IMR-90 (cell line): ENCODE measurements around the gene FARP1. TPM values are rescaled to one million over a fixed set of nuclear protein-coding genes. Genes with fewer than 3 reads are reported as not detected.

ENCODE experiments used
- ATAC-seq: fragments of 200-7000 bp; cut with Tn5 transposase; 2 replicates; pipeline ENCODE4 v1.9.1; 2020; ENCODE audit warnings: low read depth, mild to moderate bottlenecking, moderate library complexity
- BruUV-seq: library from RNA; stranded (reverse); fragments of 400-500 nt; replicated peaks from 2 replicates; lab custom pipeline; 2021; lab: Mats Ljungman, UMichigan
- CTCF ChIA-PET: fragments of 300-600 bp; formaldehyde crosslinking; extraction: SDS; loops from one replicate; lab custom pipeline; 2021; ENCODE audit warnings: antibody characterized with exemption; lab: Yijun Ruan, JAX
- POLR2A ChIA-PET: fragments of 300-600 bp; sonication (Branson Sonifier 250); formaldehyde crosslinking; loops from one replicate; lab custom pipeline; 2022; ENCODE audit warnings: antibody characterized with exemption; ENCODE audit not compliant: unreplicated experiment; lab: Charles Lee
- DNase-seq: peaks from one replicate; pipeline ENCODE4 v3.0.0; 2013
- H2AFZ ChIP-seq: replicated peaks from 2 replicates; pipeline ENCODE3; 2013; ENCODE audit warnings: low read length, mild to moderate bottlenecking; ENCODE audit not compliant: poor library complexity
- H2AK5ac ChIP-seq: 2 replicates; pipeline ENCODE4 v1.6.1; 2013; ENCODE audit warnings: low read depth, low read length, inconsistent platforms
- H2AK9ac ChIP-seq: replicated peaks from 2 replicates; pipeline ENCODE3; 2013; ENCODE audit warnings: mild to moderate bottlenecking, low read depth, low read length, moderate library complexity; ENCODE audit not compliant: poor library complexity
- H2BK120ac ChIP-seq: 2 replicates; pipeline ENCODE4 v1.6.1; 2013; ENCODE audit warnings: low read depth, low read length, inconsistent platforms
- H2BK15ac ChIP-seq: 3 replicates; pipeline ENCODE4 v1.6.1; 2013; ENCODE audit warnings: low read depth, low read length, inconsistent platforms
- H2BK20ac ChIP-seq: 2 replicates; pipeline ENCODE4 v1.6.1; 2013; ENCODE audit warnings: low read depth, mild to moderate bottlenecking, inconsistent platforms, low read length, moderate library complexity
- H2BK5ac ChIP-seq: 2 replicates; pipeline ENCODE4 v1.6.1; 2013; ENCODE audit warnings: mild to moderate bottlenecking, low read depth, low read length, inconsistent platforms; ENCODE audit not compliant: poor library complexity, severe bottlenecking
- H3K14ac ChIP-seq: replicated peaks from 2 replicates; pipeline ENCODE4 v1.6.1; 2013; ENCODE audit warnings: low read depth, low read length, inconsistent platforms
- H3K18ac ChIP-seq: 2 replicates; pipeline ENCODE4 v1.6.1; 2013; ENCODE audit warnings: low read depth, low read length, control low read depth
- H3K23ac ChIP-seq: 2 replicates; pipeline ENCODE4 v1.6.1; 2013; ENCODE audit warnings: low read depth, low read length, inconsistent platforms
- H3K27ac ChIP-seq: 2 replicates; pipeline ENCODE4 v1.5.1; 2013; ENCODE audit warnings: mild to moderate bottlenecking, control low read depth, low read length; ENCODE audit not compliant: insufficient read depth
- H3K27me3 ChIP-seq: 2 replicates; pipeline ENCODE4 v1.6.1; 2013; ENCODE audit warnings: low read length; ENCODE audit not compliant: control insufficient read depth, insufficient read depth
- H3K36me3 ChIP-seq: 2 replicates; pipeline ENCODE4 v1.6.1; 2013; ENCODE audit warnings: low read length, mixed read lengths; ENCODE audit not compliant: control insufficient read depth, insufficient read depth
- H3K4ac ChIP-seq: 2 replicates; pipeline ENCODE4 v1.6.1; 2013; ENCODE audit warnings: low read depth, low read length, inconsistent platforms
- H3K4me1 ChIP-seq: 2 replicates; pipeline ENCODE4 v1.6.1; 2013; ENCODE audit warnings: low read length, mixed read lengths; ENCODE audit not compliant: control insufficient read depth, insufficient read depth
- H3K4me2 ChIP-seq: 2 replicates; pipeline ENCODE4 v1.6.1; 2013; ENCODE audit warnings: low read depth, mild to moderate bottlenecking, control low read depth, low read length, moderate library complexity
- H3K4me3 ChIP-seq: 2 replicates; pipeline ENCODE4 v1.5.1; 2013; ENCODE audit warnings: low read depth, mild to moderate bottlenecking, control low read depth, low read length, moderate library complexity; ENCODE audit not compliant: insufficient read depth
- H3K56ac ChIP-seq: 2 replicates; pipeline ENCODE4 v1.6.1; 2013; ENCODE audit warnings: low read length, inconsistent platforms; ENCODE audit not compliant: insufficient read depth; ENCODE audit errors: extremely low read depth
- H3K79me1 ChIP-seq, 2 experiments: 2 replicates each; pipeline ENCODE4 v1.6.1; 2013; ENCODE audit warnings: low read length in 2 of 2, inconsistent platforms in 1 of 2, low read depth in 1 of 2
- H3K9ac ChIP-seq: 2 replicates; pipeline ENCODE4 v1.6.1; 2013; ENCODE audit warnings: low read depth, low read length, control low read depth
- H3K9me1 ChIP-seq: 2 replicates; pipeline ENCODE4 v1.6.1; 2013; ENCODE audit warnings: low read length, inconsistent platforms; ENCODE audit not compliant: insufficient read depth
- H3K9me3 ChIP-seq: 2 replicates; pipeline ENCODE4 v1.6.1; 2013; ENCODE audit warnings: low read length; ENCODE audit not compliant: control insufficient read depth, insufficient read depth
- H4K20me1 ChIP-seq: 2 replicates; pipeline ENCODE4 v1.6.1; 2013; ENCODE audit warnings: low read length, inconsistent platforms; ENCODE audit not compliant: insufficient read depth
- H4K5ac ChIP-seq: 2 replicates; pipeline ENCODE4 v1.6.1; 2013; ENCODE audit warnings: mild to moderate bottlenecking, low read depth, low read length, control low read depth
- H4K8ac ChIP-seq, 2 experiments: 2 replicates each; pipeline ENCODE4 v1.6.1; 2013; ENCODE audit warnings: low read depth in 2 of 2, low read length in 2 of 2, control low read depth in 1 of 2, inconsistent platforms in 1 of 2
- H4K91ac ChIP-seq: 2 replicates; pipeline ENCODE4 v1.6.1; 2013; ENCODE audit warnings: low read depth, low read length, inconsistent platforms; ENCODE audit not compliant: insufficient read depth
- MAZ ChIP-seq: IDR thresholded peaks from 2 replicates; pipeline ENCODE4 v1.6.1; 2012; ENCODE audit warnings: low read depth, mild to moderate bottlenecking, low read length, improper control_type of control experiment, moderate library complexity, borderline replicate concordance
- MXI1 ChIP-seq: IDR thresholded peaks from 2 replicates; pipeline ENCODE4 v1.6.1; 2012; ENCODE audit warnings: low read depth, mild to moderate bottlenecking, low read length, moderate library complexity, borderline replicate concordance
- NFE2L2 ChIP-seq: fragments of 150-350 bp; IDR thresholded peaks from 2 replicates; pipeline ENCODE4 v1.6.1; 2016; ENCODE audit warnings: low read depth, mild to moderate bottlenecking, low read length
- RAD21 ChIP-seq: IDR thresholded peaks from 2 replicates; pipeline ENCODE4 v1.6.1; 2012; ENCODE audit warnings: low read length, improper control_type of control experiment
- RFX5 ChIP-seq: IDR thresholded peaks from 2 replicates; pipeline ENCODE4 v1.8.0; 2012; ENCODE audit warnings: low read depth, mild to moderate bottlenecking, low read length, moderate library complexity
- WGBS, 2 experiments: methylation state at CpG; one replicate each; pipeline versions ENCODE4 v1.1.5 to v1.1.7; 2013; ENCODE audit warnings: missing lambda C conversion rate in 2 of 2; ENCODE audit not compliant: insufficient read length in 1 of 2; ENCODE audit errors: extremely low coverage in 2 of 2; 5-methylcytosine and 5-hydroxymethylcytosine counted together
- dilution Hi-C: fragments of 300-500 bp; cut with HindIII; formaldehyde crosslinking; loops from one replicate; pipeline ENCODE4 v1.14.3; 2018; ENCODE audit warnings: low sequenced_read_pairs; ENCODE audit not compliant: unreplicated experiment
- in situ Hi-C: fragments of 300-500 bp; cut with MboI; formaldehyde crosslinking; loops from 3 replicates; pipeline ENCODE4 v1.14.3; 2019; ENCODE audit warnings: low sequenced_read_pairs, inconsistent platforms, mixed read lengths
- intact Hi-C: fragments of 100-400 bp; cut with micrococcal nuclease; formaldehyde crosslinking; loops from 2 replicates; pipeline ENCODE4 v1.10.0; 2022
- polyA plus RNA-seq, 3 experiments: library from polyadenylated mRNA; depleted of rRNA; stranded (reverse); fragments of >200 nt; gene quantifications; 2 replicates each; pipeline ENCODE4 v1.2.3, GENCODE V29; 2012; ENCODE audit warnings: low replicate concordance in 1 of 3
- total RNA-seq: library from RNA; depleted of rRNA; stranded (reverse); fragments of >200 nt; gene quantifications from 2 replicates; pipeline ENCODE4 v1.2.3, GENCODE V29; 2012

FARP1 gene
- total and polyA plus RNA-seq, 2 of the 4 experiments (the other 2 are of a cell fraction), result 39.6 to 57.0 TPM

GRCh38 chr13:98096059-98096458 is 46.8 kb upstream of the FARP1 start:
- Histone ChIP-seq H3K4me1 (peaks cover 5% of the 10 kb centered on the region), H4K5ac (no peak overlapping the region), H2BK20ac (peak overlapping the region; percentile 16; the same call in 1 of the 2 replicates), H2AK5ac (no peak overlapping the region), H3K27me3 (no peaks in the 10 kb centered on the region), H3K14ac (no peak overlapping the region; the same call in 1 of the 2 replicates), H4K8ac (no peak overlapping the region), H3K23ac (no peak overlapping the region), H3K27ac (no peak overlapping the region), H2BK5ac (no peak overlapping the region), H3K36me3 (no peaks in the 10 kb centered on the region), H3K4ac (peak overlapping the region; percentile 2; the same call in 1 of the 2 replicates), H3K9ac (no peak overlapping the region), H3K4me2 (no peak overlapping the region), H3K79me1 (no peaks in the 10 kb centered on the region), H2BK15ac (no peak overlapping the region), H3K9me3 (no peaks in the 10 kb centered on the region), H2BK120ac (no peak overlapping the region), H4K91ac (no peak overlapping the region), H2AK9ac (no peak overlapping the region), H3K56ac (no peak overlapping the region), H3K9me1 (no peaks in the 10 kb centered on the region), H3K18ac (no peak overlapping the region), H2AFZ (no peak overlapping the region), H4K20me1 (no peaks in the 10 kb centered on the region), H3K4me3 (no peak overlapping the region)
- no peak for ATAC-seq
- DNase-seq, result no peak
- in situ Hi-C loops (no loop called here), dilution Hi-C loops (no loop called here), intact Hi-C loops (no loop called here)
- BruUV-seq, result no TSS peak
- 76% methylated on average over 3 of the region's 5 CpGs; no CpG with 5 or more reads in 1 of the 2 experiments for WGBS, 2 experiments
- ChIA-PET POLR2A (no interaction called here), CTCF (no interaction called here)
- TF ChIP-seq RAD21 (no peak), MXI1 (no peak), NFE2L2 (no peak), RFX5 (no peak), MAZ (no peak)
